Liver (tissue), 9 donors: ENCODE data around the gene PTPA. TPM values are rescaled to one million over a fixed set of nuclear protein-coding genes. Genes with fewer than 3 reads are reported as not detected.
A peak's percentile ranks its signal among the peaks of the same experiment; 100 is the strongest.

Experiments
- DNase-seq: peaks from one replicate; pipeline ENCODE4 v3.0.0-alpha.2; 2017; ENCODE audit warnings: low spot score
- H3K27ac ChIP-seq, 2 donors: one replicate each; pipeline ENCODE4 v1.7.0; 2013; ENCODE audit warnings: inconsistent platforms in 2 of 2, low read length in 2 of 2, control low read depth in 1 of 2, low read depth in 1 of 2, mild to moderate bottlenecking in 1 of 2
- H3K27me3 ChIP-seq, 4 donors: one replicate each; pipeline versions ENCODE4 v1.6.1 to v1.7.0; 2013; ENCODE audit warnings: low read length in 3 of 4, inconsistent platforms in 1 of 4, mild to moderate bottlenecking in 1 of 4, moderate library complexity in 1 of 4; ENCODE audit not compliant: control insufficient read depth in 4 of 4, insufficient read depth in 4 of 4
- H3K36me3 ChIP-seq, 4 donors: one replicate each; pipeline versions ENCODE4 v1.6.1 to v1.7.0; 2013; ENCODE audit warnings: low read length in 3 of 4, mild to moderate bottlenecking in 3 of 4, low read depth in 1 of 4, moderate library complexity in 1 of 4; ENCODE audit not compliant: control insufficient read depth in 4 of 4, insufficient read depth in 3 of 4
- H3K4me1 ChIP-seq, 4 donors: one replicate each; pipeline versions ENCODE4 v1.6.1 to v1.7.0; 2013; ENCODE audit warnings: low read length in 3 of 4, mild to moderate bottlenecking in 3 of 4, moderate library complexity in 1 of 4; ENCODE audit not compliant: control insufficient read depth in 4 of 4, insufficient read depth in 4 of 4
- H3K4me3 ChIP-seq, 3 donors: one replicate each; pipeline versions ENCODE4 v1.6.1 to v1.7.0; 2013; ENCODE audit warnings: low read length in 3 of 3, control low read depth in 1 of 3, low read depth in 1 of 3, mild to moderate bottlenecking in 1 of 3
- H3K9ac ChIP-seq, 2 donors: one replicate each; pipeline ENCODE4 v1.7.0; 2013; ENCODE audit warnings: low read length in 2 of 2, mild to moderate bottlenecking in 2 of 2, moderate library complexity in 2 of 2, control low read depth in 1 of 2, low read depth in 1 of 2
- H3K9me3 ChIP-seq, 4 donors: one replicate each; pipeline versions ENCODE4 v1.6.1 to v1.7.0; 2013; ENCODE audit warnings: low read length in 3 of 4; ENCODE audit not compliant: control insufficient read depth in 4 of 4
- ATF3 ChIP-seq: IDR thresholded peaks from 2 replicates; pipeline ENCODE4 v1.6.1; 2016; ENCODE audit warnings: antibody characterized with exemption
- CTCF ChIP-seq: fragments of 150-350 bp; IDR thresholded peaks from 2 replicates; pipeline ENCODE4 v1.5.1; 2017; ENCODE audit warnings: improper control_type of control experiment, low read depth, low read length; ENCODE audit not compliant: missing input control
- EGR1 ChIP-seq, 2 donors: IDR thresholded peaks; 2 replicates each; pipeline ENCODE4 v1.6.1; 2016 to 2018; ENCODE audit warnings: antibody characterized with exemption in 2 of 2, low read depth in 2 of 2
- FOXA1 ChIP-seq: IDR thresholded peaks from 2 replicates; pipeline ENCODE4 v1.6.1; 2016; ENCODE audit warnings: antibody characterized with exemption
- FOXA2 ChIP-seq: IDR thresholded peaks from 2 replicates; pipeline ENCODE4 v1.6.1; 2016; ENCODE audit warnings: antibody characterized with exemption
- GABPA ChIP-seq, 2 donors: IDR thresholded peaks in 1 of 2; conservative IDR thresholded peaks in 1 of 2; 2 replicates each; pipeline ENCODE4 v1.6.1; 2016; ENCODE audit warnings: antibody characterized with exemption in 2 of 2, mild to moderate bottlenecking in 1 of 2, moderate library complexity in 1 of 2
- HNF4A ChIP-seq, 2 donors: conservative IDR thresholded peaks; 2 replicates each; pipeline ENCODE4 v1.6.1; 2016; ENCODE audit warnings: antibody characterized with exemption in 2 of 2, mild to moderate bottlenecking in 2 of 2
- HNF4G ChIP-seq: IDR thresholded peaks from 2 replicates; pipeline ENCODE4 v1.6.1; 2016; ENCODE audit warnings: antibody characterized with exemption
- JUND ChIP-seq, 2 donors: IDR thresholded peaks; 2 replicates each; pipeline ENCODE4 v1.6.1; 2016; ENCODE audit warnings: antibody characterized with exemption in 2 of 2
- MAX ChIP-seq: IDR thresholded peaks from 2 replicates; pipeline ENCODE4 v1.6.1; 2016; ENCODE audit warnings: antibody characterized with exemption
- NR2F2 ChIP-seq: IDR thresholded peaks from 2 replicates; pipeline ENCODE4 v1.6.1; 2016; ENCODE audit warnings: antibody characterized with exemption
- RAD21 ChIP-seq, 2 donors: IDR thresholded peaks; 2 replicates each; pipeline ENCODE4 v1.6.1; 2016; ENCODE audit warnings: antibody characterized with exemption in 2 of 2, mild to moderate bottlenecking in 2 of 2
- REST ChIP-seq: IDR thresholded peaks from 2 replicates; pipeline ENCODE4 v1.6.1; 2016; ENCODE audit warnings: antibody characterized with exemption, mild to moderate bottlenecking
- SP1 ChIP-seq: IDR thresholded peaks from 2 replicates; pipeline ENCODE4 v1.6.1; 2018; ENCODE audit warnings: antibody characterized with exemption, mild to moderate bottlenecking
- TAF1 ChIP-seq: conservative IDR thresholded peaks from 2 replicates; pipeline ENCODE4 v1.6.1; 2016; ENCODE audit warnings: antibody characterized with exemption, mild to moderate bottlenecking
- YY1 ChIP-seq: IDR thresholded peaks from 2 replicates; pipeline ENCODE4 v1.6.1; 2016; ENCODE audit warnings: antibody characterized with exemption, mild to moderate bottlenecking
- whole genome bisulfite sequencing: extraction: QIAGEN DNeasy Blood & Tissue Kit; methylation state at CpG from one replicate; pipeline ENCODE4 v1.1.7; 2013; 5-methylcytosine and 5-hydroxymethylcytosine counted together
- polyA plus RNA-seq, 2 donors: library from polyadenylated mRNA; stranded (reverse) in 1 of 2; unstranded in 1 of 2; fragments of 200-250 nt in 1 of 2; fragments of >200 nt in 1 of 2; fragmentation: Nextera tagmentation in 1 of 2; extraction: Ambion mirVana in 1 of 2; gene quantifications; one replicate each; pipeline versions ENCODE4 v1.2.1 to v1.2.3, GENCODE V29; 2013 to 2015
- total RNA-seq, 2 donors: library from RNA; depleted of rRNA; stranded (reverse); fragments of >200 nt; gene quantifications; one replicate each; pipeline ENCODE4 v1.2.3, GENCODE V29; 2014
- TF ChIP-seq, protein P1 (sequence below): IDR thresholded peaks from 2 replicates; pipeline ENCODE4 v1.6.1; 2016; ENCODE audit warnings: antibody characterized with exemption
- donor health status: healthy.
- donor health status: healthy.
- donor health status: healthy.
- donor health status: healthy.
- donor health status: healthy.

Gene PTPA
- total and polyA plus RNA-seq, 4 donors = 27.6 to 66.0 (median 38.4) TPM

GRCh38 chr9:129108805-129109536, 2.2 kb upstream of the PTPA start:
- Histone ChIP-seq H3K36me3 (peaks cover 2 to 17% (median 8%) of the 10 kb centered on the region in 4 donors), H3K4me3 (peak overlapping the region in 2 of 3 donors; percentile 60 to 76), H3K27ac (no peak overlapping the region), H3K27me3 (no peaks in the 10 kb centered on the region), H3K9ac (peak overlapping the region in 1 of 2 donors; percentile 50), H3K9me3 (no peaks in the 10 kb centered on the region), H3K4me1 (peaks cover 2 to 30% (median 23%) of the 10 kb centered on the region in 4 donors)
- no peak for TF ChIP-seq SP1
- TF ChIP-seq FOXA1 = no peak
- no peak for TF ChIP-seq HNF4G
- no peak for TF ChIP-seq HNF4A (conservative IDR thresholded peaks at IDR 0.05)
- TF ChIP-seq RAD21 (IDR thresholded peaks at IDR 0.05) = no peak
- no peak for TF ChIP-seq ATF3
- no peak for TF ChIP-seq GABPA (IDR thresholded peaks at IDR 0.05 in 1 of 2, conservative IDR thresholded peaks at IDR 0.05 in 1 of 2)
- TF ChIP-seq TAF1 = no peak
- no peak for TF ChIP-seq EGR1 (IDR thresholded peaks at IDR 0.05; ENCODE audit: low read depth in 2 of 2)
- no peak for TF ChIP-seq CTCF
- no peak for TF ChIP-seq REST
- TF ChIP-seq JUND (IDR thresholded peaks at IDR 0.05) = no peak
- TF ChIP-seq FOXA2 = no peak
- TF ChIP-seq, protein P1, sequence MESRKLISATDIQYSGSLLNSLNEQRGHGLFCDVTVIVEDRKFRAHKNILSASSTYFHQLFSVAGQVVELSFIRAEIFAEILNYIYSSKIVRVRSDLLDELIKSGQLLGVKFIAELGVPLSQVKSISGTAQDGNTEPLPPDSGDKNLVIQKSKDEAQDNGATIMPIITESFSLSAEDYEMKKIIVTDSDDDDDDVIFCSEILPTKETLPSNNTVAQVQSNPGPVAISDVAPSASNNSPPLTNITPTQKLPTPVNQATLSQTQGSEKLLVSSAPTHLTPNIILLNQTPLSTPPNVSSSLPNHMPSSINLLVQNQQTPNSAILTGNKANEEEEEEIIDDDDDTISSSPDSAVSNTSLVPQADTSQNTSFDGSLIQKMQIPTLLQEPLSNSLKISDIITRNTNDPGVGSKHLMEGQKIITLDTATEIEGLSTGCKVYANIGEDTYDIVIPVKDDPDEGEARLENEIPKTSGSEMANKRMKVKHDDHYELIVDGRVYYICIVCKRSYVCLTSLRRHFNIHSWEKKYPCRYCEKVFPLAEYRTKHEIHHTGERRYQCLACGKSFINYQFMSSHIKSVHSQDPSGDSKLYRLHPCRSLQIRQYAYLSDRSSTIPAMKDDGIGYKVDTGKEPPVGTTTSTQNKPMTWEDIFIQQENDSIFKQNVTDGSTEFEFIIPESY = no peak
- TF ChIP-seq YY1 = no peak
- no peak for TF ChIP-seq NR2F2
- no peak for TF ChIP-seq MAX
- DNase-seq = no peak
- 60% methylated on average over 10 of the region's 10 CpGs for WGBS
